Hematopoietic multipotent progenitor cell (in vitro differentiated cells): ENCODE data around the gene KLHL40. TPM values are rescaled to one million over a fixed set of nuclear protein-coding genes. Genes with fewer than 3 reads are reported as not detected.

ENCODE experiments used
- DNase-seq, 3 donors: peaks; one replicate each; pipeline ENCODE4 v3.0.0-alpha.2; 2011 to 2015; ENCODE audit warnings: low read depth in 2 of 3, low spot score in 2 of 3
- total RNA-seq: library from RNA; depleted of rRNA; stranded (reverse); fragments of >200 nt; gene quantifications from one replicate; pipeline ENCODE4 v1.2.3, GENCODE V29; 2012

KLHL40 gene
- total RNA-seq, 1 donor, result under 0.01 TPM

DNA sequence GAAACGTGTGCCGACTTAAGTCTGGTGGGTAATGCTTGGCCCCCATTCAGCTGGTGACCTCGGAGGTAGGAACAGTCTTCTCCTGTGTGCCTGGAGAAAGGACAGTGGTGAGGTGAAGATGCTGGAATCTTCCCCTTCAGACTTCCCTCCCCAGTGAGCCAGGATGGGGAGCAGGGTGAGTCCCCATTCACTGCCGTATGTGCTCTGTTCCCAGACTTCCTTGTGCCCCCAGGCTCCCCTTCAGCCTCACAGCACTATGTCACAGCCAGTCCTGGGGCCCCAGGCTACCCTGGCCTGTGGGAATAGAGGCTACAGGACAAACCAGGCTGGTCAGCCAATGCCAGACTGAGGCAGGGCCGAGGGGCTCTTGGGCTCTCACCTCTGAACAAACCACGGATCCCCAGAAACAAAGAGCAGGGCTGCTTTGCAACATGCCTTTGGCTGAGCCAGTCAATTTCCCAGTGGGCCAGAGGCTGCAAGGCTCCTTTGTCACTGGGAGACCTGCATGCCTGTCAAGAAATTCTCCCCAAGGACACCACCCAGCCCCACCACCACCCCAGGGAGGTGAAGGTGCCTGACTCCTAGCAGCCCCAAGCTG, 49.0 kb downstream of the KLHL40 start:
- no peak for DNase-seq

DNA sequence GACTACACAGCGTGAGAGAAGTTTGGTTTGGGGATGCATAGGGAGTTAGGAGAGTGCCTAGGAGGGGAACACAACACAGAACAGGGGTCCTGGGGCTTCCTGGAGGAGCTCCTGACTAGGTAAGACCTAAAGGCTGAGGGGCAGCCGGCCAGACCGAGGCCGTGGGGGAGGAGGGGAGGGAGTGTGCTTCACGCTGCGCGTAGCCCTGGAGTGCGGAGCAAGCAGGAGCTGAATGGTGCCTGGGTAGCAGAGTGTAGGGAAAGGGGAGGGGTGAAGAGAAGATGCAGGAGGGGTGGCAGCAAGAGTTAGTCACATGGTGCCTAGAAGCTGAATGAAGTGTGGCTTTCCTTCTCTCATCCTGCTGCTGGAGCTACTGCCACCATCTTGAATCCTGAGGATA, 49.7 kb downstream of the KLHL40 start:
- no peak for DNase-seq

DNA sequence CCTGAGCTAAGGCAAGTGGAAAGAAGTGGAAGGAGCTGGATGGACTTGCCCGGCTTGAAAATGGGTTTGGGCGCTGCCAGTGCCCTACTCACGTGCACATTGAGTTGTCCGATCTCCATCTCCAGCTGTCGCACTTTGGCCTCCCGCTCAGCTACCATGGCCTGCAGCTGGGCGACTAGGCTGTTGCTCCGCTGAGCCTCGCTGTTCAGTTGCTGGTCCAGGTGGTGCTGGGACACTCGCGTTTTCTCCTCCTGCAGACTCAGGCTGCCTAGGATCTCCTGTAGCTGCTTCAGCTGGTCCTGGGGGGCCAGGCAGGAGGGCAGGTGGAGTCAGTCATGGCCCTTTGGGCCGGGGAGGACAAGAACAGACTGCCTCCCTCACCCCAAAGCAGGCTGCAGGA, 50.3 kb downstream of the KLHL40 start:
- DNase-seq, result no peak

DNA sequence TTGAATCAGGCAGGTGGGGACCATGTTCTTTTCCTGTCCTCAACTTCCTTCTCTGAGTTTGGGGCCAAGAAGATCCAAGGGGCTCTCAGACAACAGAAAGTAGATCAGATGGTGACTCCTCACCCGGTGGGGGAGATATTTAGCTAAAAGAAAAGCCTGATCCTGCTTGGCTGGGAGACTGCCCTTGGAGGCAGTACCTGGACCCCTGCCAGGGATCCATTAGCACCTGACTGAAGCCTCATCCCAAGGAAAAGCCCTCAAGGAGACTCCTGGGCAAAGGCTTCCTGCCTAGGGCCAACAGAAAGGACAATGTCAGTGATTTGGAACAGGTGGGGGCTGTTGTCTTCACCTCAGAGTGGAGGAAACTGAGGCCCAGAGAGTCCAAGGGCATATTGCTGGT, 50.7 kb downstream of the KLHL40 start:
- no peak for DNase-seq

DNA sequence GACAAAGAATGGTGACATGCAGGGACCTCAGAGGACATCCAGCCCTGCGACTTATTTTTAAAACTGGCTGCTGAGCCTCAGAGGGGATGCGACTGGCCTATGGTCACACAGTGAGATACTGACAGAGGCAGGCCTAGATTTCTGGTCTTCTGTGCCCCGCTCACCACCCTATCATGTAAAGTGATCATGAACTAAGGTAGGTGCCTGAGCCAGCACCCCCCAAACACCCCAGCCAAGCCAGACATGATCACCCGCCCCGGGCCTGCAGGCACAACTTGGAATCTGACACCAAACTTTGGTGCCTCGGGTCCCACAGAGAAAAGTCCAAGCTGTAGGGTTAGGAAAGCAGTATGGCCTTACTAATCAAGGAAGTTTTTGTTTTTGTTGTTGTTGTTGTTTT, 51.2 kb downstream of the KLHL40 start:
- DNase-seq, result no peak

DNA sequence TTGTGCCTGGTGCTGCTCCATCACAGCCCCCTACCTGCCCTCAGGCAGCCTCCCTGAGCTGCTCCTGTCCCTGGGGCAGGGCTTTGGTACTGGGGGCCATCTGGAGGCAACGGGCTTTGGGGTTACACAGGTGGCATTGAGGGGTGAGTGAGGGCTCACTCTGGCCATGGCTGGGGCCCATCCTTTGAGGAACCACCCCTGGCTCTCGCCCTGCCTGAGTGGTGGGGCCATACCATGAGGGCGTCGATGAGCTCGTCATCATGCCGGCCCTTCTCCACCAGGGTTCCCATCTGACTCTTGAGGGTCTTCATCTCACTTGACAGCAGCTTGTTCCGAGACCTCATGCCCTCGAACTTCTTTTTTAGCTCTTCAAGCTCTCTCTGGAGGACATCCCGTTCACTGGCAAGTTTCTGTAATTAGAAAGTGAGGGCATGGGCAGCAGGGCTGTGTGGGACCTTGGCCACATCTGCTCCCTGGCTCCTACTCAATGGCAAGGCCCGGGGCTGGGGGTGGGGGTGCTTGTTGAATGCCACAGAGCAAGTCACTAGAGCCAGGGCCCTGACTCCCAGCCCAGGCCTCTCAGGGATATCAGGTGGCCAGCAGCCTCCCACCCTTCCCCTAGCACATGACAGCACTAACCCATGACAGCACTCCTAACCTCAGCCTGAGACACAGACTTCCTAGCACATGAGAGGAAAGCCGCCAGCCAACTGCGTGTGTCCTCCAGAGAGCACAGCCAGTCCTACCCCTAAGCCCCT, 54.2 kb downstream of the KLHL40 start:
- peak in 2 of 3 donors; percentile 22 to 60 for DNase-seq

DNA sequence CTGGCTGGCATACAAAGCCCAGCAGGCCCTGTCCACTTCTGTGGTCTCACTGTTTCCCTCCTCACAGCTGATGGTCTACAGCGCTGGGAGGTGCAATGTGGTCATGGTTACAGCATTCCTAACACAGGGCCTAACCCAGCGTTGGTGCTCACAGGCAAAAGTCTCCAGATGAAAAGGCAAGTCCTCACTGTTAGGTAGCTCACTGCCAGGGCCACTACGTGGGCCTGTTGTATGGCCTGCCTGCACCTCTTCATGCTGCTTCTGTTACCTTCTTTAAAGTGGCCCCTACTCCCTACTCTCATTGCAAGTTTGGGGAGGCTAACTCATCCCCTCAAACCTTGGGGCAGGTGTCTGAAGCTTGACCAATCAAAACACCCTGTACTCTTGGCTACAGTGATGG, 56.5 kb downstream of the KLHL40 start:
- no peak for DNase-seq

Other genes starting within 250 kb of the KLHL40 start
- gene VIPR1, start 182.9 kb upstream of the KLHL40 start, total RNA-seq, result 1.1 TPM
- gene SEC22C, start 103.6 kb upstream of the KLHL40 start, total RNA-seq, result 32.6 TPM
- 14.5 TPM for gene SS18L2, start 94.7 kb upstream of the KLHL40 start, total RNA-seq
- 56.3 TPM for gene NKTR, start 84.9 kb upstream of the KLHL40 start, total RNA-seq
- gene ZBTB47, start 31.8 kb upstream of the KLHL40 start, total RNA-seq, result 5.9 TPM
- not detected for gene HHATL, start 17.3 kb downstream of the KLHL40 start, total RNA-seq
- 1.1 TPM for gene CCDC13, start 87.7 kb downstream of the KLHL40 start, total RNA-seq
- gene HIGD1A, start 119.0 kb downstream of the KLHL40 start, total RNA-seq, result 16.7 TPM
- 0.81 TPM for gene ACKR2, start 123.9 kb downstream of the KLHL40 start, total RNA-seq
- not detected for gene CYP8B1, start 190.3 kb downstream of the KLHL40 start, total RNA-seq
- gene ZNF662, start 220.6 kb downstream of the KLHL40 start, total RNA-seq, result 7.3 TPM